RKO (cell line): ENCODE data around the gene PCP4L1.
"Not testable (repeated sequence)": the region's sequence is repeated elsewhere in the genome, so short reads cannot be mapped to it uniquely, and the experiment has no call there.

Source experiments
- DNase-seq: peaks from one replicate; pipeline ENCODE4 v3.0.0-alpha.2; 2016; ENCODE audit warnings: low spot score

Gene PCP4L1

DNA sequence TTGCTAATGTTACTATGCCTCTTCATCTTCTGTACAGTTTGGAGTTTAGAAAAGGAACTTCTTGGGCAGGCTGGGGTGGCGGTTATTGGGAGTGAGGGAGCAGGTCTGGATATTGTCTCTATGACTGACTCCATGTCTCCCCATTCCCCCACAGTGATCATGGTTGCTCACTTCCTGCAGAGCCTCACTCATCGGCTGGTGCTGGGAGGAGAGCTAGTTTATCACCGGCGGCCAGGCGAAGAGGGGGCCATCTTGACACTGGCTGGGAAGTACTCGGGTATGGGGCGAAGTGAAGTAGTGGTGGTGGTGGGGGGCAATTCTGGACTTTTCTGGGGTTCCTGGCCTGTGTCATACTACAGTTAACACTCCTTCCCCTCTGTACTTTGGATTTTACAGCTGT, 30.5 kb upstream of the PCP4L1 start:
- no peak for DNase-seq

DNA sequence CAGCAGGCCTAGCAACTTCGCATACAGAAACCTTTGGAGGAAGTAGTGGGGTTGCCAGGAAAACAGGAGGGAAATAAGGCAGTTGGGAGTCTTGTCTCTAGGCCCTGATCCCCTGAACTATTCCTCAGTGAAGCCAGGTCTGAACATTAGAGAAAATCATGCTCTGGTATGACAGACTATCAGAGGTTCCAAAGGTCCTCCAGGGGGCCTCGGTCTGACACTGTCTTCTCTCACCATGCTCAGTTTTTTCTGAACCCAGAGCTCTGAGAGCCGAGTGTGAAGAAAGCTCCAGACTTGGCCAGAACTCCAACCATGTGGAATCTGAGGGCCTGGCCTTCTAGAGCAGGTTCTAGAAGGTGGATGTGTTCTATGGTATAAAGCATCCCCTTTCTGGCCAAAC, 28.6 kb upstream of the PCP4L1 start:
- DNase-seq: no peak

DNA sequence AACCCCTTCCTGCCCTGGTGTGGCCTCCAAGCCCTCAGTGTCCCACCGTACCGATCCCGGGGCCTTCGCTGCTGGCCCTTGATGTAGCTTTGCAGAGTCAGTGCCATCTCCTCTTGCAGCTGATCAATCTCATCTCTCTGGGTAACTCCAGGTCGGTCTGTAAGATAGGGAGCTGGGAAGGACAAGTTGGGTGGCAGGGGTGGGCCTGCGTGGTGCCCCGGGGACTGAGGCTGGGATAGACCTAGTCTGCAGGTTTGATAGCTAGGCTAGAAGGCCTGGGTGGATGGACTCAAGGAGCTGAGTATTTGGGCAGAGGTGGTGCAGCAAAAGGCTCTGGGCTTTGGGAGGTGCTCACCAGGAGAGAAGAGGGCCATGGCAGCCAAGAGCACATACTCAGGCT, 27.8 kb upstream of the PCP4L1 start:
- DNase-seq: no peak

DNA sequence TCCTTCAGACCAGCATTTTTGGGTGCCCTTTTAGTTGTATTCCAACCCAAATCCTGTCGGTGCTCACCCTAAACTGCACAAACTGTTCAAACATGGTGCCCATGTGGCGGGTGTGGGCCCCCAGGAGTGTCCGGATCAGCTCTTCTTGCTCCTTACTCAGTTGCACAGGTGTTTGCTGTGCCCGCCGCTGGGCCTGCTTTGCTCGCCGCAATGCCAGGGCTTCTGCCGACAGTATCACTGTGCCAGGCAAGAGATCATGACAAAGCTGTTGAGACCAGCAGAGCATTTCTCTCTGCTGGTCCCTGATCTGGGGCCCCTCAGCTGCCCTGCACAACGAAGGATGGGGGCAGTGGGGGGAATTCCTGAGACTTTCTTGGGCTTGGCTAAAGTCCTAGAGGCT, 25.4 kb upstream of the PCP4L1 start:
- no peak for DNase-seq

DNA sequence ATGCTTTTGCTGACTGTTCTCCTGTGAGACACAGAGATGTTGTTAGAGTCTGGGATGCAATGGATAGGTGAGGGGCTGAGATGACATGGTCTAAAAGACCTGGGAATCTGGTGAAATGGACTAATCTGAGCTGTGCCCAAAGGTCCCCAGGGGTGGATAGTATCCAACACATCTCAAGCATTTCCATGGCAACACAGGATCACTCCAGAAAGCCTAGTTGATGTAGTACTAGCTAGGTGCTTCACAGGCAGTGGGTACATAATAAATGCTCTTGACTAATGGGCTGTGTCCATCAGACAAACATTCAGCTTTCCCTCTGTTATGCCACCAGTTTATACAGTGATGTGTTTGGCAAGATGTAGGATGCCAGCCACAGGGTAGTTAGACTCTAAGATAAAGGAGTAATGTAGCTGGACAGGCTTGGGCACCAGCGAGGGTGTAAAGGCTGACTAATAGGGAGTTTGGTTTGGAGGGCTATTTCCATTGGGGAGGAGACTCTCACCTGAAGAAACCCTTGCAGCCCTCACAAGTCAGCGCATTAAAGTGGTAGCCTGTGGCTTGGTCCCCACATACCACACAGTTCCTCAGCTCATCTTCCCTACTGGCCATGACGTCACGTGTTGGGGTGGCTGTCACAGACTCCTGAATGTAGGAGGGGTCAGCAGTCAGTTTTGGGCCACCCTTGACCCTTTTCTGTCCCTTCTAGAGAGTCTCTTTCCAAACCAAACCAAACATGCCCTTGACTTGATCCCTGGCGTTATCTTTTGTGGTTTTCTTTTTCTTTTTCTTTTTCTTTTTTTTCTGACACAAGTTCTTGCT, 22.4 kb upstream of the PCP4L1 start:
- DNase-seq: no peak

DNA sequence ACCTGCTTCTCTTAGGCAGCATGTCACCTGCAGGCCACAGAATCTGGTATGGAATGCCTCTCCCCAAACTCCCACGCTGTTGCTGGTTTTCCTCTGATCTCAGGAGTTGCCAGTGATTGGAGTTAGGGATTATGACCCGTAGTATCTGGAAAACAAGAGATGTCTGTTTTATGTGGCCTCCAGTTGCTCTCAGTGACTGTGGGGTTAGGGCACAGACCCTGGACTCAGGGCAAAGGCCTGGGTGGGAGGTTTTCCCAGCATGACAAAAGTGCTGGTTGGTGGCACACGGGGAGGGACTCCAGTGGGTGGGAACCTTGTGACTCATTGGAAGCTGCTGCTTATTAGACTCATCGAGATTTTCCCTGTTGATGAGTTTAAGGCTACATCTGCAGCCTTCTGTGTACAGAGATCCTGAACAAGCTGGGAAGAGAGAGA, 20.5 kb upstream of the PCP4L1 start, which contains the start of gene NR1I3:
TSS of gene NR1I3 (minus strand) at position 165 of the 435 bp plus-strand sequence. CDS start 1,638 bp downstream, outside the sequence.
- no peak for DNase-seq

DNA sequence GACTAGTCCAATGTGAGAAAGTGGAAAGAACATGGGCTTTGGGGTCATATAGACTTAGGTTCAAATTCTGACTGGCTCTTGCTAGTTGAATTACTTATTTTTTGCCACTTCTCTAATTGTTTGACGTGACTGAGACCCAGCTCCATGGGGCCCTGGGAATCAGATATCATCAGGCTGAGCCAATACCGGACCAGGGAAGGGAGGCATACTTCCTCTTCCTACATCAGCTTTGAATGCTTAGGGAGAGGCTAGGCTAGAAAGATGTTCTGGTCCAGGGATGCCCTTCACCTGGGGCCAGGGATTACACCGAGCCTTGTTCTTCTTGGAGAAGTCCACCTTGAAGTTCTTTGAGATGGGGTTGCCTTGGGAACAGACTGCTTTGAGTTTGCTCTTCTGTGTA, 16.9 kb upstream of the PCP4L1 start:
- DNase-seq: no peak

DNA sequence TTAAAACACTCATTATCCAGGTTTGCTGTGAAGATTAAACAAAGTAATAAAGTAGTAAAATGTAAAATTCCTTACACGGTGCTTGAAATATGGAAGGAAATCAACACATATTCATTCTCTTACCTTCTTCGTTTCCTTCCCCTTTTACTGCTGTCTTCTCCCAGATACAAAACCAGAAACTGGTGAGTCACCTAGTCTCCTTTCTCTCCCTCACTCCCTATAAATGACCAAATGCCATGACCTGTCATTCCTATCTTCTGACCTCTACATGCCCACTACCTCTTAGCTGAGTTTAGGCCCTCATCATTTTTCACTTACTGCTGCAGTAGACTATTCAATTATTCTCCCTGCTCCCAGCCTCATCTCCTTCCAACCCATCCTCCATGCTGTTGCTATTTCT, 16.2 kb upstream of the PCP4L1 start:
- DNase-seq: no peak

DNA sequence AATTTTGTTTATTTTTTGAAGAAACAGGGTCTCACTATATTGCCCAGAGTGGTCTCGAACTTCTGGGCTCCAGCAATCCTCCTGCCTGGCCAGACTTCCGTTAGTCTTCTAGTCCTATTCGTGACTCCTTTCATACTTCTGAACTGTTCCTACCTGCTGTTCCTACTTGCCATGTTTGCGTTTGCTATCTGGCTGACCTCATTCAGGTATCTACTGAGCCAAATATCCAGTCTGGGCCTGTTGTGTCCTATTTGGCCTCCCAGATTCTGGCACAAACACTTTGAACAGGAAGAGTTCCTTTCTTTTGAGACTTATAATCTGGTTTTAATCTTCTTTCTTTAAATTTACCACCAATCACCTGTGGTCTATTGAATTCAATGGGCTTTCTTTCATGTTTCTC, 13.7 kb upstream of the PCP4L1 start:
- no peak for DNase-seq

DNA sequence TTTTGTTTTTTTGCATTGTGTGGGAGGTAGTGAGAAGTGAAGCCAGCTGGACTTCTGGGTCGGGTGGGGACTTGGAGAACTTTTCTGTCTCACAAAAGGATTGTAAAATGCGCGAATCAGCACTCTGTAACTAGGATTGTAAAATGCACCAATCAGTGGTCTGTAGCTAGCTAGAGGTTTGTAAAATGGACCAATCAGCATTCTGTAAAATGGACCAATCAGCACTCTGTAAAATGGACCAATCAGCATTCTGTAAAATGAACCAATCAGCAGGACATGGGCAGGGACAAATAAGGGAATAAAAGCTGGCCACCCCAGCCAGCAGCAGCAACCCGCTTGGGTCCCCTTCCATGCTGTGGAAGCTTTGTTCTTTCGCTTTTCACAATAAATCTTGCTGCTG, 8.4 kb upstream of the PCP4L1 start:
- not testable (repeated sequence) for DNase-seq

DNA sequence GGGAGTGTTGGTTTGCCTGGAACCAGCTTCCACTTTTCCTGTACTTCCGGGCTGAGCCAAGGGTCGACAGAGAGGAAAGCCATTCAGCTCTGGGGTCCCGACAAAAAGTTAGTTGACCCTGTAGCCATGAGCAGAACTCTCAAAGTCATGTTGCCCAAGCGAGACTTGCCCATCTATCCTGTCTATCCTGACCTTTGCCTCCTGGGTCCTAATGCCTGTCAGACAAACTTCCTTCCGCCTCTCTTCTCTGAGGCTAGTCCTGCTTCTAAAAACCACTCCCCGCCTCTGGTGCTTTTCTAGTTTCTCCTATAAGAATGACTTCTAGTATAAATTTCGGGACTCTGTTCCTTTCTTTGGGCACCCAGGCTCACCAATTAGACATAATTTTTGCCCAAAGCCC, 7.7 kb upstream of the PCP4L1 start:
- DNase-seq: no peak

DNA sequence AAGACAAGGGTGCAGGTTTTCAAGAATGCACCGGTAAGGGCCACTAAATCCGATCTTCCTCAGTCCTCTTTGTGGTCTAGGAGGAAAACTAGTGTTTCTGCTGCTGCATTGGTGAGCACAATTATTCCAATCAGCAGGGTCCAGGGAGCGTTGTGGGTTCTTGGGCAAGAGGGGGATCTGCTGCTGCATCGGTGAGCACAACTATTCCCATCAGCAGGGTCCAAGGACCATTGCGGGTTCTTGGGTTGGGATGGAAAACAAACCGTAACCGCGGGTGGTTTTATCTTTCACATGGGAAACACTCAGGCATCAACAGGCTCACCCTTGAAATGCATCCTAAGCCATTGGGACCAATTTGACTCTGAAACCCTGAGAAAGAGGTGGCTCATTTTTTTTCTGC, 7.0 kb upstream of the PCP4L1 start:
- DNase-seq: no peak

DNA sequence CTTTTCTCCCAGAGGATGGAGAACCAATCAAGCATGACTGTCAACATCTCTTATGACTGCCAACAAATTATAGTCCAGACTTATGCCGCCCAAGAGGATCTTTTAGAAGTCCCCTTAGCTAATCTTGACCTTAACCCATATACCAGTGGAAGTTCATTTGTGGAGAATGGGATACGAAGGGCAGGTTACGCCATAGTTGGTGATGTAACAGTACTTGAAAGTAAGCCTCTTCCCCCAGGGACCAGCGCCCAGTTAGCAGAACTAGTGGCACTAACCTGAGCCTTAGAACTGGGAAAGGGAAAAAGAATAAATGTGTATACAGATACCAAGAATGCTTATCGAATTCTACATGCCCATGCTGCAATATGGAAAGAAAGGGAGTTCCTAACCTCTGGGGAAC, 3.2 kb upstream of the PCP4L1 start:
- not testable (repeated sequence) for DNase-seq

DNA sequence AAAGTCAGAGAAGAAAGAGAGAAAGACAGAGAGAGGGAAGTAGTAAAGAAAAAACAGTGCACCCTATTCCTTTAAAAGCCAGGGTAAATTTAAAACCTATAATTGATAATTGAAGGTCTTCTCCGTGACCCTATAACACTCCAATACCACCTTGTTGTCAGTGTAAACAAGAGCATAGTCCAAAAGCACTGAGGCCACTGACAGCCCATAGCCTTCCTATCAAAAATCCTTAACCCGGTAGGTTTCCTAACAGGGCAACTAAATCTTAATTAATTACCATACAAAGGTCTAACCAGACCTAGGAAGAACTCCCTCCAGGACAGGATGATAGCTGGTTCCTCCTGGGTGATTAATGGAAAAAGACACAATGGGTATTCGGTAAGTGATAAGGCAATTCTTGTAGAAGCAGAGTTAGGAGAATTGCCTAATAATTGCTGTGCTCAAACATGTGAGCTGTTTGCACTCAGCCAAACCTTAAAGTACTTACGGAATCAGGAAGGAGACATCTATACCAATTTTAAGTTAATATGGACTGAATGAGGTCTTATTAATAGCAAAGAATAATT, 2.5 kb upstream of the PCP4L1 start:
- DNase-seq: not testable (repeated sequence)

DNA sequence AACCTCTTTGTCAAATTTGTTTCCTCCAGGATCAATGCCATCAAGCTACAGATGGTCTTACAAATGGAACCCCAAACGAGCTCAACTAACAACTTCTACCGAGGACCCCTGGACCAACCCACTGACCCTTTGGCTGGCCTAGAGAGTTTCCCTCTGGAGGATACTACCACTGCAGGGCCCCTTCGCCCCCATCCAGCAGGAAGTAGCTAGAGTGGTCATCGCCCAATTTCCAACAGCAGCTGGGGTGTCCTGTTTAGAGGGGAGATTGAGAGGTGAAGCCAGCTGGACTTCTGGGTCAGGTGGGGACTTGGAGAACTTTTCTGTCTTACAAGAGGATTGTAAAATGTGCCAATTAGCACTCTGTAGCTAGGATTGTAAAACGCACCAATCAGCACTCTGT, 1.4 kb upstream of the PCP4L1 start:
- not testable (repeated sequence) for DNase-seq

DNA sequence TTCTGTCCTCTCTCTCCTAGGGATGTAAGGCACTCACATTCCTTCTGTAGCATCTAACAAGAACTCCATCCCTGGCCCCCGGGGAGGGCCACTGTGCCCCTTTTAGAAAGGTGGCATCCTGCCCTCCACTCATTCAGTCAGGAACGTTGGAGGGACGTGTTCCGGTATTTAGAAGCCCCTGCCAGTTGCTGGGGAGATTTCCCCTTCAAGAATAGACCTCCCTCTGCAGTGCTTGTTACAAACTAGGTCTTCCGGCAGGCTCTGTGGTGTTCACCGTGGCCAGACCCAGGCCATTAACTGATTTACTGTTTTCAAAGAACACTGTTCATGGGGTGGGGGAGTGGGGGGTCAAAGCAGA, 779 bp downstream of the PCP4L1 start:
- no peak for DNase-seq

DNA sequence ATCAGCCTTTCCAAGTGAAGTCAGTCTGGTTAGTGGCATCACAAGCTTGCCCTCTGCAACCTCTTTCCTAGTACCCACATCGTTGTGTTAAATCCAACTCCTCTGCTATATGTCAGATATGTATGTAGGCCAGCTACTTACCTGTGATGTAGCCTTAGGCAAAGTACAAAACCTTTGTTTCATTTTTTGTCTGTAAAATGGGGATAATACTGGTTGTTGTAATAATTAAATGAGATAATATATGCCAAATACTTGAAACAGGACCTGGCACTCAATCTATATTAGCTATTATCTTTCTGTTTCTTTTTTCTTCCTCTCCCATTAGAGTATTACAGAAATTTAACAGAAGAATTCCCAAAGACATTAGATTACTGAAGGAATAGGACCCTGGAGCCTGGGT, 1.2 kb downstream of the PCP4L1 start:
- DNase-seq: no peak

DNA sequence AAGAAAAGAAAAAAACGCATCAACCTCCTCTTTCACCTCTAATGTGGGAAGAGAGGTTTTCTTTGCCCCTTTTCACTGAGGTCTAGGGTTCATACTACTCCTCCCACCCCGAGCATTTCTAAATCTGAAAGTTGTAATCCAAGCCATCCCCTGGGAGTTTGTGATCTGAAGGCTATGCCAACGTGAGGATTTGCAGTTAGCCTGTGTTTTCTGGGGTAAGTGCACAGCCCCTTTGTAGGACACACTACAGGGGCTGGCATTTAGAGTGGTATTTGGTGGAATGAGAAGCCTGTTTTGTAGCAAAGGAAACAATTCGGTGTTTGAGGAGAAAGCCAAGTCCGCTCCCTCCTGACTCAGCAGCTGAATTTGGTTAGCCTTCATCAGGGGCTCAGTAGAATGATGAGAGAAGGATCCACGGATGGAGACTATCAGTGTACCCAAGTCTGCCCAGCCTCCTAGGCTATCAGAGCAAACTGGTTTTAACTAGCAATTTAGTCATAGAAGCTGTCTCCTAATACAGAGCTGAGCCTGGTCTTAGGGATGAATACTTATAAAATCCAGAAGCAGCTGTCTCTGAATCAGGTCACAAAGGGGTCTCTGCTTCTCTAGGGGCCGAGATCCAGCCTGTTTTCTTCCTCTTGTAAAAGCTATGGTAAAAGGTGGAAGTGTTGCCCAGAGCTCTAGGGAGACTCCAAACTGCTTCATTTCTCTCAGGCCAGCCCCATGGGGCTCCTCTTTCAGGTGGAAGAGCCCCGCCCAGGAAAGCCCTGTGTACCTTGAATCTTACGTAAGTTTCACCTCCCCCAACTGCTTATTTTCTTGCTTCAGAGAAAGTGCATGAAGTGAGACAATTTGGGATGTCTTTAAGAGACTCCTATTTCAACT, 2.1 kb downstream of the PCP4L1 start:
- DNase-seq: no peak

DNA sequence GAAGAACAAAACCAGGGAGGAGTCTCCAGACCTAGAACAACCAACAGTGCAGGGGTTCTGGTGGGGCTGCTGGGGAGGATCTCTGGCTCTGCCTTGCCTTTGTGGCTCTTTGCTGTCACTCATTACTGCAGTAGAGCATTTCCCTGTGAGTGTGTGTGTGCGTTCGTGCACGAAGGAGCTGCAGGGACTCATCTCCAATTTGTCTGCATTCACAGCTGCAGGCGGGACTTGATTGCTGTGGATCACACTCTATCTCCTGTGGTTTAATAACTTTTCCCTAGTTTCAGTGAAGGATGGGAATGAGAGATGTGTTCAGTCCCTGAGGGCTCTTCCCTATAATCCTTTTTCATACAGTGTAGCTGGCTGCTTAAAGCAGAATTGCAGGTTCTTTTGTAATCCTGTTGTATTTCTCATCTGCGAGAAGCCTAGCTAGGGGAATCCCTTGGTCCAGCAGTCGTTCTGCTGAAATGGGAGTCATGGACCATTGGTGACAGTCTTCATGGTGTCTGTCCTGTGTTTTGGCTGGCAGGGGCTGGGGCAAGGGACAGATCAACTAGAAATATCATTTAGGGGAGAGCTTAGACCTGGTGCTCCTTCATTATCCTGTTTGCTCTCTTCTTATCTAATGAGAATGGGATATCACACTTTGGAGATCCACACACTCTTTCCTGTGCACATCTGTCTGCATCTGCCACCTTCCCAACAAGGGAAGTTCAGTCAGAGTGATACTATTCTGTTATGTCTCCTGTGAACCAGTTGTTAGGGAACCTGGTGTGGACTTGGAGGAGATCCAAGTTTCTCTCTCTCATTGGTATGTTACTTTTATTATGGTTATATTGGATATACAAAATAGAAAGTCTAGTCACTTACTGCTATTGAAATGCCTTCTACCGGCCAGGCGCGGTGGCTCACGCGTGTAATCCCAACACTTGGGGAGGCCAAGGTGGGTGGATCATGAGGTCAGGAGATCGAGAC, 3.0 kb downstream of the PCP4L1 start:
- no peak for DNase-seq

DNA sequence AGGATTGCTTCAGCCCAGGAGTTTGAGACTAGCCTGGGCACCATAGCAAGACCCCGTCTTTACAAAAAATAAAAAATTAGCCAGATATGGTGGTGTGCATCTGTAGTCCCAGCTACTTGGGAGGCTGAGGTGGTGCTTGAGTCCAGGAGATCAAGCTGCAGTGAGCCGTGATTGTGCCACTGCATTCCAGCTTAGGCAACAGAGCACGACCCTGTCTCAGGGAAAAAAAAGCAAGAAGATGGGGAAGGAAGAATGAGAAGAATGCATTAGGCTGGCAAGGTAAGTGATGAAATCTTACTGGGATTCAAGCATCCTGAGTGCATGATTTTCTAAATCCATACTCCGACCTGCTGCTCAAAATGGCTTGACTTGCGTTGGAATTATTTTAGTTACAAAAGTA, 6.8 kb downstream of the PCP4L1 start:
- no peak for DNase-seq

DNA sequence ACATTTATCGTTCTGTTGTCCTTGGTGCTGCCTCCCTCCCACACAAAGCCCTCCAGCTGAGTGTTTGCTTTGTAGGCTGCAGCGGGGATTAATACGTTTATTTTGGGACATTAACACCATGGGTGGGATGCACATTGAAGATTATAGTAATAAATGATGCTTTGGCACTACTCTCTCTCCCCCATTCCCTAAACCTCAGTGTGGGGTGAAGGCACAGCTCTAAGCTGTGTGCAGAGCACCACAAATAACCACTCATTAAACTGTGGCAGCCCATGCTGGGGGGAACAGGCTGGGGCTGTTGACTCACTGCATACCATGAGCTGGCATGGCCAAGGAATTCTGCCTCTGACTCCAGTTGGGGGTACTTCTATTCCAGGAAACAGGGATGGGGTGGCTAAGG, 7.7 kb downstream of the PCP4L1 start:
- no peak for DNase-seq

DNA sequence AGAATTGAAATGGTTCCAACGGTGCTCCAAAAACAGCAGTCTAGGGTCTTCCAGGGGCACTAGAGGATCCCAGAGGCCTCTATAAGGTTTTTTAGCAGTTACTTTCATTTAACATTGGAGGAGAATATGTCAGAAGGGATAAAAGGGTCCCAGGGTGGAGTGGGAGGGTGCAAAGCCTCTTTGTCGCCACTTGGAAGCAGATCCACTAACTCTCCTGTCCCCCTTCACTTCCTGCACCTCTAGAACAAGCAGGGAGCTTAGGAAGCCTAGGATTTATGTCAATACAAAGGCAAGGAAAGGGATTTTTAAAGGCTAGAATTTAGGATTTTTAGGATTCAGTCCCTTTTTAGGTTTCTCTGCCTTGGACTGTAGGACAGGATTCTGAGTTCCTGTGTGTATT, 8.3 kb downstream of the PCP4L1 start:
- no peak for DNase-seq
